Progenitor cell of endocrine pancreas (in vitro differentiated cells): ENCODE results near the gene SLC25A20. TPM values are rescaled to one million over a fixed set of nuclear protein-coding genes. Genes with fewer than 3 reads are reported as not detected.

Experiments used
- DNase-seq: peaks from one replicate; pipeline ENCODE4 v3.0.0; 2021; ENCODE audit warnings: low spot score; ENCODE audit not compliant: unreplicated experiment
- H3K27ac Mint-ChIP-seq: 2 replicates; pipeline ENCODE4 v1.8.0; 2021; ENCODE audit warnings: mild to moderate bottlenecking, moderate library complexity, mixed read lengths
- H3K27me3 Mint-ChIP-seq: 2 replicates; pipeline ENCODE4 v1.8.0; 2021; ENCODE audit warnings: mixed read lengths
- H3K36me3 Mint-ChIP-seq: 2 replicates; pipeline ENCODE4 v1.8.0; 2022; ENCODE audit warnings: mixed read lengths; ENCODE audit not compliant: insufficient read depth
- H3K4me1 Mint-ChIP-seq: 2 replicates; pipeline ENCODE4 v1.8.0; 2021; ENCODE audit warnings: low read depth, mixed read lengths
- H3K4me3 Mint-ChIP-seq: 2 replicates; pipeline ENCODE4 v1.8.0; 2021; ENCODE audit warnings: low read depth, mild to moderate bottlenecking, moderate library complexity, mixed read lengths
- H3K9me3 Mint-ChIP-seq: 2 replicates; pipeline ENCODE4 v1.8.0; 2021; ENCODE audit warnings: low read depth, mixed read lengths
- total RNA-seq: library from RNA; stranded (reverse); gene quantifications from 2 replicates; pipeline ENCODE4 v1.2.1, GENCODE V29; 2021
- TF ChIP-seq, protein P1 (sequence below): fragments of 200-600 bp; sonication (generic); IDR thresholded peaks from one replicate; pipeline ENCODE4 v1.5.0; 2021; ENCODE audit warnings: antibody characterized with exemption, mild to moderate bottlenecking; ENCODE audit not compliant: unreplicated experiment

Gene SLC25A20
- total RNA-seq, 1 donor from 2014 or later: 17.1 TPM

DNA sequence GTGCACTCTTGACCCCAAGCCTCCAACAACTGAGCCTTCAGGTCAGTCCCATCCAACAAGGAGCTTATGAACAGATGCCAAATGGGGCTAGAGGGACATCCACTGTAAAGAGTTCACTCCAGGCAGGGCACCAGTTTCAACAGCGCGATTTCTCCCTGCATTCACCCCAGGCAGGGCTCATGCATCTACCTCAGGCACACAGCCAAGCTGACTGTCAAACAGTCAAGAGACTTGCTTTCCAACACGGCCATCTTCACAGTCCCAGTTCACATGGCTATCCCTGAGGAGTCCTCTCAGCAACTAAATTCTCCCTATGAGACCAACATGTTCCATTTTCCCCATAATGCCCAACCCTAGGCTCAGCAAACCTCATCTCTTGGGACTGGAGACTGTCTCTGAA is 17.7 kb downstream of the SLC25A20 start:
- Mint-ChIP-seq H3K9me3 (no peaks in the 10 kb centered on the region), H3K36me3 (peaks cover 4% of the 10 kb centered on the region), H3K27me3 (no peaks in the 10 kb centered on the region), H3K4me3 (no peak overlapping the region), H3K4me1 (no peaks in the 10 kb centered on the region), H3K27ac (no peak overlapping the region)
- TF ChIP-seq, protein P1, sequence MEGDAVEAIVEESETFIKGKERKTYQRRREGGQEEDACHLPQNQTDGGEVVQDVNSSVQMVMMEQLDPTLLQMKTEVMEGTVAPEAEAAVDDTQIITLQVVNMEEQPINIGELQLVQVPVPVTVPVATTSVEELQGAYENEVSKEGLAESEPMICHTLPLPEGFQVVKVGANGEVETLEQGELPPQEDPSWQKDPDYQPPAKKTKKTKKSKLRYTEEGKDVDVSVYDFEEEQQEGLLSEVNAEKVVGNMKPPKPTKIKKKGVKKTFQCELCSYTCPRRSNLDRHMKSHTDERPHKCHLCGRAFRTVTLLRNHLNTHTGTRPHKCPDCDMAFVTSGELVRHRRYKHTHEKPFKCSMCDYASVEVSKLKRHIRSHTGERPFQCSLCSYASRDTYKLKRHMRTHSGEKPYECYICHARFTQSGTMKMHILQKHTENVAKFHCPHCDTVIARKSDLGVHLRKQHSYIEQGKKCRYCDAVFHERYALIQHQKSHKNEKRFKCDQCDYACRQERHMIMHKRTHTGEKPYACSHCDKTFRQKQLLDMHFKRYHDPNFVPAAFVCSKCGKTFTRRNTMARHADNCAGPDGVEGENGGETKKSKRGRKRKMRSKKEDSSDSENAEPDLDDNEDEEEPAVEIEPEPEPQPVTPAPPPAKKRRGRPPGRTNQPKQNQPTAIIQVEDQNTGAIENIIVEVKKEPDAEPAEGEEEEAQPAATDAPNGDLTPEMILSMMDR: no peak
- DNase-seq: no peak

DNA sequence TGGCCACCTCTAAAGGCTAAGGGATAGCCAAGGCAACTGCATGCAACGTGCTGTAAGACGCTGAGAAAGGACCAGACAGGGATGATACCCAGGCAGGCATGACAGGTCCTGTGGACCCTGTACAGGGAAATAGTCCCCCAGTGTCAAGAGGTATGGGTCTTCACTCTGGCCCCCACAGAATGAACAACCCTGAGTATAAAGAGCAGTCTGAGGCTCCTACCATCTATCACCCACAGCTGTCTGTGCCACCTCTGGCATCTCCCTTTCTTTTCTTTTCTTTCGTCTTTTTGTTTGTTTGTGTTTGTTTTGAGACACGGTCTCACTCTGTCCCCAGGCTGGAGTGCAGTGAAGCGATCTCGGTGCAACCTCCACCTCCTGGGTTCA is 18.7 kb downstream of the SLC25A20 start:
- TF ChIP-seq, protein P1: no peak
- no peaks in the 10 kb centered on the region for H3K4me1 Mint-ChIP-seq
- H3K27ac Mint-ChIP-seq: no peak overlapping the region
- no peak overlapping the region for H3K4me3 Mint-ChIP-seq
- DNase-seq: no peak
- H3K36me3 Mint-ChIP-seq: peaks cover 3% of the 10 kb centered on the region
- no peaks in the 10 kb centered on the region for H3K9me3 Mint-ChIP-seq
- H3K27me3 Mint-ChIP-seq: no peaks in the 10 kb centered on the region

DNA sequence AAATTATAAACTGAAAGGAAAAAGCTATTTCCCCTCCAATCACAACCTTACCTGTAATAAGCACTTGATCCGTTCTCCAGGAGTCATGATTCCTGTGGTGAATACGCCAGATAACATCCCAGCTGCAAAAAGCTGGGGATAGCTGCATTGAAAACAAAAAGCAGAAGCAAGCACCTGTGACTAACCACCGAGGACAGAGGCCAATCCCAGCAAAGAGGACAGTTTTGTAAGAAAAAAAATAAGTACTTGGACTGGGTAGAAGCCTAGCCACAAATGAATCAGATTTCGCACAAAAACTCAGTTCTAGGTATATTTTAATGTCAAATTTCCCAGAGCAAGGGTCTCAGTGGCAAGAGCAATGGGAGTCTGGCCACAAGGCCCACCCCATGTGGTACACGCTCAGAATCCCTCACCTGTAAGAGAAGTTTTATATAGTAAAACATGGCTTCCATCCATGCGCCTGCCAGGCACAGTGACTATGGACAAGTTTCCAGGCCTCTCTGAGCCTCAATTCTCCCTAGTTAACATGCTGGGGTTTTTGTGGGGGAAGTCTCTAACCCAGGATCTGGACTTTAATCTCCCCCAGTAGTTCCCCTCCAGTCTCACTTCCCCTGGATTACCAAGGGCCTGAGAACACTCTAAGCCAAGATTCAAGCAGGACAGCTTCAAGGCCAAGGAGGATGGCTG is 19.2 kb downstream of the SLC25A20 start:
- Mint-ChIP-seq H3K4me1 (no peaks in the 10 kb centered on the region), H3K27ac (no peak overlapping the region), H3K4me3 (no peak overlapping the region), H3K36me3 (peaks cover 3% of the 10 kb centered on the region), H3K9me3 (no peaks in the 10 kb centered on the region), H3K27me3 (no peaks in the 10 kb centered on the region)
- TF ChIP-seq, protein P1: no peak
- no peak for DNase-seq

DNA sequence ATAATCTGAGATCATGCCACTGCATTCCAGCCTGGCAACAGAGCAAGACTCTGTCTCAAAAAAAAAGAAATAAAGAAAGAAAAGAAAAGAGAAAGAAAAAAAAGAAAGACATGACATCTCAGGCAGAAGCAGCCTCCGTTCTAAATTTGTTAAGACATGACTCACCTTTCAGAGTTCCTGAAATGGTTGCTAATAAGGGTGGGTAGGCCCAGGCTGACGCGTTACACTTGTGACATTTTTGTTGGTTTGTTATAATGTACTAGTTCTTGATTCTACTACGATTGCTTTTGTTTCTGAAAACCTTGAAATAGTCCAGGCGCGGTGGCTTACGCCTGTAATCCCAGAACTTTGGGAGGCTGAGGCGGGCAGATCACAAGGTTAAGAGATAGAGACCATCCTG is 21.0 kb downstream of the SLC25A20 start:
- H3K27ac Mint-ChIP-seq: no peak overlapping the region
- H3K27me3 Mint-ChIP-seq: no peaks in the 10 kb centered on the region
- H3K4me1 Mint-ChIP-seq: no peaks in the 10 kb centered on the region
- DNase-seq: no peak
- H3K4me3 Mint-ChIP-seq: no peak overlapping the region
- TF ChIP-seq, protein P1: no peak
- H3K9me3 Mint-ChIP-seq: no peaks in the 10 kb centered on the region
- H3K36me3 Mint-ChIP-seq: peaks cover 3% of the 10 kb centered on the region

DNA sequence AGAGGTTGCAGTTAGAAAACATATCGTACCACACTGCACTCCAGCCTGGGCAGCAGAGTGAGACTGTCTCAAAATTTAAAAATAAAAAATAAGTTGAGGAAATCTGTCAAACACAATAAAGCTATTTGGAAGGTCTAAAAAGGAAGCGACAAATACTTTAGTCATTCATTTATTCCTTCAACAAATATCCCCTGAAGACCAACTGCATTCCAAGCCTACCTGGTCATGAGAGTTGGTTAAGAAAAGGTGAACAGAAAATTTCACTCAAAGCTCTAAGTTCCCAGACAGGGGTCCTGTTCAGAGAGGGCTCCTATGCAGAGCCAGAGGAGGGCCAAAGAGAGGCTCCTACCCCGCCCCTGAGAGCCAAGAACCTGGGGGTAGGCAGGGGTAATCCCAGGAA is 35.6 kb downstream of the SLC25A20 start:
- Mint-ChIP-seq H3K4me1 (no peaks in the 10 kb centered on the region), H3K4me3 (no peak overlapping the region), H3K27me3 (no peaks in the 10 kb centered on the region), H3K27ac (peak overlapping the region; percentile 45), H3K9me3 (no peaks in the 10 kb centered on the region), H3K36me3 (peaks cover 5% of the 10 kb centered on the region)
- TF ChIP-seq, protein P1: no peak
- no peak for DNase-seq
